GM18870 (cell line): ENCODE data around the gene GSG1L.

ENCODE experiments used
- ATAC-seq: cut with Tn5 transposase; IDR thresholded peaks from one replicate; pipeline ENCODE4 v1.9.1; 2021; ENCODE audit warnings: moderate library complexity; ENCODE audit not compliant: unreplicated experiment

GSG1L gene

GRCh38 chr16:27862953-27863352, 200.6 kb downstream of the GSG1L start:
- no peak for ATAC-seq

DNA sequence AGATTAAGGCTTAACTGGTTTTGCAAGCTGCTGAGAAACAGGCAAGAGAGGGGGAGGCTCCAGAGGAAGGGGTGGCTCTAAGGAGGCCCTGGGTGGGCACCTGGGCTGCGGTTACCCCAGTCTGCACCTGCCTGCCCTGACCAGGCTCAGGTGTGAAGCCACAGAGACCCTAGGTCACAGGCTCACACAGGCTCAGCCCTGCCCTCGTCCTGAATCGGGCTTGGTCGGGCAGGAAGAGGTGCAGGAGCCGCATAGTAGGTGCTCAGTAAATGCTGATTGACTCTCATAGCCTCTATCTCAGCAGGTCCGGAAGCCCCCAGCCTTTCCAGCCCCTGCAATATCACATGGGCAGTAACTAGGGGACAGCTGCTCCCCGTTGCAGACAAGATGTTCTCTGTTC, 203.4 kb downstream of the GSG1L start:
- ATAC-seq = no peak

GRCh38 chr16:27859020-27859419, 204.5 kb downstream of the GSG1L start:
- no peak for ATAC-seq

GRCh38 chr16:27853651-27854050, 209.9 kb downstream of the GSG1L start:
- no peak for ATAC-seq

GRCh38 chr16:27853101-27853500, 210.4 kb downstream of the GSG1L start:
- no peak for ATAC-seq

- ATAC-seq = no peak
These were observed 210.8 kb downstream of the GSG1L start for GRCh38 chr16:27852681-27853080.

GRCh38 chr16:27852116-27852515, 211.4 kb downstream of the GSG1L start:
- ATAC-seq = no peak

- ATAC-seq = no peak
These were observed 211.9 kb downstream of the GSG1L start for GRCh38 chr16:27851586-27851985.

GRCh38 chr16:27849621-27850020, 213.9 kb downstream of the GSG1L start:
- no peak for ATAC-seq

- no peak for ATAC-seq
These were observed 216.4 kb downstream of the GSG1L start for GRCh38 chr16:27847030-27847550.

DNA sequence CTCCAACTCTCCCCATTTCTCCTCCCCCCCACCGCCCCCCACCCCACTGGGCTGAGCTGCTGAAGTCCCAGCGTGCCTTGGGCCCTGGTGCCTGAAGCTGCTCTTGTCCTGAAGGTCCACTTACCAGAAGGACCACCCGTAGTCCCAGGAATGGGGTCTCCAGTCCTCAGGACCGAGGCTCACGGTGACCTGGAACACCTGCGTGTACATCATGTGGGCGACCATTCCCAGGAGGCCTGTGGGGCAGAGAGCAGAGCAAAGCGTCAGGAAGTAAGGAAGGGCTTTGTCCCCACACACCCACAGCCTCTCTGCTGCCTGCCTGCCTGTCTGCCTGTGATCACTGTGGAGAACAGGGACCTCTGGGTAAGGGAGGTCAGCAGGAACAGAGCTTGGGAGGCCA, 218.7 kb downstream of the GSG1L start:
- ATAC-seq = no peak

GRCh38 chr16:27843800-27844199, 219.7 kb downstream of the GSG1L start:
- ATAC-seq = no peak

GRCh38 chr16:27841911-27842310, 221.6 kb downstream of the GSG1L start:
- ATAC-seq = no peak

DNA sequence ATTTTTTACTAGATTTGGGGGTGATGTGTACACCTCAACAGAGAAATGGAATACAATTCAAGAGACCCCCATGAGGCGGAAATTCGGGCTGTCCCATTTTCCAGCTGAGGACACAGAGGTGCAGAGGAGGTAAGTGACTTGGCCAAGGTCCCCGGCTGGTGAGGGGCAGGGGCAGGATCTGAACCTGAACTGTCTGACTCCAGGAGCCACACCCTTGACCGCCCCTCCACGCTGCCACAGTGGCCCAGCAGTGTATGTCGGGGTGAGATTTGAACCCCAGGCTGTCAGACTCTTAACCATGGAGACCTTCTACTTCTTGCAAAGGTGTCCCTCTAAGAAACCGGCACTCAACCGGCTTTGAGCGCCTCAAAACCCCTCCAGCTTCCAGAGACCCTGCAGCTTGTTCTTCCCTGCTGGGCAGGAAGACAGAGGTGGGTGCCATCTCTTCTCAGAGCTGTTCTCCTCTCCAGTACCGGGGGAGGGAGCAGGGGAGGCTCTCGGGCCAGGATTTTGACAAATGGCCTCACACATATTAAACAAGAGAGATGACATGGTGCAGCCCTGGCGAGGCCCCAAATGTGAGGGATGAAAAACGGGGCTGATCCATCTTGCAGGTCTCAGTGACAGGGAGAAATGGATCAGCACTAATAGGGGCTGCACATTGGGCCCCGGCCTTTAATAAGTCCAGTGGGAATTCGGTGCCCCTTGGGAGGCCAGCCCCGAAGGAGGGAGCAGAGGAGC, 222.3 kb downstream of the GSG1L start:
- ATAC-seq = no peak

- ATAC-seq = no peak
These were observed 223.0 kb downstream of the GSG1L start for GRCh38 chr16:27840311-27841060.

GRCh38 chr16:27839419-27839818, 224.1 kb downstream of the GSG1L start:
- no peak for ATAC-seq

DNA sequence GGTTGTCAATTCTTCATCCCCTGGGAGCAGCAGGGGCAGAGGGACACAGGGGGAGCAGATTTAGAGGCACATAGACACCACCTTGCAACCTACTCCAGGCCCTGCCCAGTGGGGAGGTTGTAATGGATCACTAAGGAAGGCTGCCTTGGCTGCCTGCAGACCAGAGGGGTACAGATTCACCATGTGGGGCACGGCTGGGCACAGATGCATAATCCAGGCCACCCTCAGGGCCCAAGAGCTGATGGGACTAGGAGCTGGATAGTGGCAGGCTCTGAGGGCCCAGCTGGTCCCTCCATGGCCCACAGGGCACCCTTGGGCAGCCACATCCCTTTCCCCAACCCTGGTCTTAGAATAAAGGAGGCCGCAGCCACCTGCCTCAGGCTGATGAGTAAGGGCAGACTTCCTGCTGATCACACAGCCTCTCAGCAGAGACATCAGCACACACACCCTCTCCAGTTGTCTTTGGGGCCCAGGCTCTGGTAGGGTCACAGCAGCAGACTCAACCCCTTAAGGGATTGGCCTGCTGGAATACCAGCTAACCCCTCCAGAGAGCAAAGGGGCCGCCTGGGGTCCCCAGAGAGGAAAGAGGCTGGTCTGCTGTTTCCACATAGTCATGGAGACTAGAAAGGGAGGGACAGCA, 224.9 kb downstream of the GSG1L start:
- no peak for ATAC-seq

GRCh38 chr16:27829975-27830374, 233.5 kb downstream of the GSG1L start:
- ATAC-seq = no peak

- no peak for ATAC-seq
These were observed 234.8 kb downstream of the GSG1L start for GRCh38 chr16:27828671-27829070.

GRCh38 chr16:27827765-27828164, 235.7 kb downstream of the GSG1L start:
- ATAC-seq = no peak

DNA sequence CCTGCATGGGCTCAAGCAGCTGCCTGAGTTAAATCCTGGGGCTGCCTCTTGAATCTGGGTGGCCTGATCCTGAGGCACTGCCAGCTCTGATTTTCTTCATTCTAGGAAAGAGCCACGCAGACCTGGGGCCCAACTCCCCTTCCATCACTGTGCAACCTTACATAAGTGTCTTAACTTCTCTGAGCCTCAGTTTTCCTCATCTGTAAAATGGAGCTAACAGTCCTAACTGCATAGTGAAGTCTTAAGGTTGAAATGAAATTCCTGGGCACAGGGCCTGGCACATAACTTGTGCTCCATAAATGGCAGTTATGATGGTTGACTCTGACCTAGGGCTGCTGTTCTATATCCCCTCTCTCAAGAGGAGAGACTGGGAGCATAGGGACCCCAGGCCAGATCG, 236.6 kb downstream of the GSG1L start:
- no peak for ATAC-seq
